GM12892 (cell line): Measurements from ENCODE around the gene ELF5.

ENCODE experiments used
- DNase-seq: peaks from one replicate; pipeline ENCODE4 v3.0.0; 2011; ENCODE audit not compliant: insufficient read length
- FAIRE-seq: peaks from 2 replicates; lab custom pipeline; 2011; peaks lifted over from hg19 to GRCh38; lab: Jason Lieb, UNC
- POLR2A ChIP-seq: IDR thresholded peaks from 2 replicates; pipeline ENCODE4 v1.6.1; 2011; ENCODE audit warnings: low read depth, low read length, control low read depth
- POLR2AphosphoS5 ChIP-seq: IDR thresholded peaks from 2 replicates; pipeline ENCODE4 v1.6.1; 2011; ENCODE audit warnings: low read depth, low read length, control low read depth
- TAF1 ChIP-seq: IDR thresholded peaks from 2 replicates; pipeline ENCODE4 v1.6.1; 2011; ENCODE audit warnings: low read depth, mild to moderate bottlenecking, control low read depth, low read length, borderline replicate concordance

The ELF5 gene

DNA sequence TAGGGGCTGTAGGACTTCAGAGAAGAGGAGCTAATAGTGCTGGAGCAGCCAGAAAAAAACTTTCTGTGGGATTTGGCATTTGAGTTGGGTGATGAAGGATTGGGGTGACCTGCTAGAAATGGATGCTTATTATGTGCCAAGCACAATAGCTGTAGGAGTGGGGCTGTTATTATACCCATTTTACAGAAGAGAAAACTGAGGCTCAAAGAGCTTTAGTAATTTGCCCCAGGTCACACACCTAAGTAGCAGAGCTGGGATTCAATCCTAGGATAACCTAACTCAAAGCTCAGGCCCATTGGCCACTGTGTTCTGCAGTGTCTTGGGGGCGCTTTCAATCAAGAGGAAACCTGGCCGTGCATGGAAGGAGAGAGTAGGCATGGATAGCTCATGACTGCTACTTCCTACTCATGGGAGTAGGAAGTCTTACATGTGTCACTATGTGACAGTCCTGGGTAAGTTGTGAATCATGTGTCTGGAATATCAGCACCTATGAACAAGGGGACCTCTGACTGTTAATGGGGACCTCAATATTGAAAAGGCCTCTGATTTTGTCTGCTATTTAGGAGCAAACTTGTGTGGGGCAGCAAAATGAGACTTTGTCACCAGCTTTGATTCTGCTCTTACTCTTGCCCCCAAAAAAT lies 6.1 kb upstream of the ELF5 start:
- DNase-seq (no peak), FAIRE-seq (no peak)
- no peak for TF ChIP-seq POLR2AphosphoS5
- no peak for TF ChIP-seq TAF1
- TF ChIP-seq POLR2A = no peak

GRCh38 chr11:34516247-34517040 lies 2.9 kb upstream of the ELF5 start:
- TF ChIP-seq POLR2A = no peak
- no peak for TF ChIP-seq POLR2AphosphoS5
- no peak for TF ChIP-seq TAF1
- DNase-seq (no peak), FAIRE-seq (no peak)

GRCh38 chr11:34514597-34514996 lies 1.0 kb upstream of the ELF5 start:
- FAIRE-seq (no peak), DNase-seq (no peak)
- TF ChIP-seq TAF1 (no peak), POLR2A (no peak), POLR2AphosphoS5 (no peak)

GRCh38 chr11:34512840-34513681 lies 533 bp downstream of the ELF5 start:
- FAIRE-seq = peak; percentile 96
- peak; percentile 53 for DNase-seq

DNA sequence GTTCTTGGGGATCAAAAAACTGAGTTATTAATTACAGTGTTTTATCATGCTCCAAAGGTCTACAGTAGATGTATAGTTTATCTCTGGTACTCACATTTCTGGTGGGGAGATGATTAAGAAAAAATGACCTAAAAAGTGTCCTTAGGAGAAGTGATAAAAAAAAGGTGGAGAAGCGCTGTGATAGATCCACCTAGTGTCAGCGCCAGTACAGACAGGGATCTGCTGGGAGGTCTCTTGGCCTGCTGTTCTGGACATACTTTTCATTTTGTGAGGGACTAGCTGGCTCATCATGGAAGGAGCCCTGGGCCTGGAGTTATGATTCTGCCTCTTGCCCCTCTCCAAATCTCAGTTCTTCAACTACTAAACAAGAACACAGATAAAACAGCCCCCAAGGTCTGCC lies 2.9 kb downstream of the ELF5 start:
- DNase-seq (no peak), FAIRE-seq (no peak)
- TF ChIP-seq POLR2A (no peak), TAF1 (no peak), POLR2AphosphoS5 (no peak)

More at GRCh38 chr11:34512840-34513681, 533 bp downstream of the ELF5 start:
- TF ChIP-seq TAF1 = no peak
- no peak for TF ChIP-seq POLR2A

DNA sequence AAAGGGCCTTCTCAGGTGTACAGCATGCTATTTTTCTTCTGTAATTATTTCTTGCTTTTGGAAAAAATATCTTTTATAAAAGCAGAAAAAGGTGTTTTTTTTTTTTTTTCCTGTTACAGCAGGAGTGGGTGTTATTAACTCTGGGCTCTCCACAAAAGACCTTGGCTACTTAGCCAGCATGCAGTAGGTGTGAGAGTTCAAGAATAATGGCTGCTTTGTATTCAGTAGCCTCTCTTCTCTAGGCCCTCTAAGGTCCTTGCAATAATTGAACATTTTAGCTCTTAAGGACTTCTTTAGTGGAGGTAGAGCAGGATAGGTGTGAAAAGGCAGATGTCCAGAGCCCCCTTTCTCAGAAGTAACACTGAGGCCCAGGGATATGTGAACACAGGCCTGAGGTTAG lies 3.4 kb downstream of the ELF5 start:
- FAIRE-seq (no peak), DNase-seq (no peak)
- TF ChIP-seq TAF1 (no peak), POLR2AphosphoS5 (no peak), POLR2A (no peak)

DNA sequence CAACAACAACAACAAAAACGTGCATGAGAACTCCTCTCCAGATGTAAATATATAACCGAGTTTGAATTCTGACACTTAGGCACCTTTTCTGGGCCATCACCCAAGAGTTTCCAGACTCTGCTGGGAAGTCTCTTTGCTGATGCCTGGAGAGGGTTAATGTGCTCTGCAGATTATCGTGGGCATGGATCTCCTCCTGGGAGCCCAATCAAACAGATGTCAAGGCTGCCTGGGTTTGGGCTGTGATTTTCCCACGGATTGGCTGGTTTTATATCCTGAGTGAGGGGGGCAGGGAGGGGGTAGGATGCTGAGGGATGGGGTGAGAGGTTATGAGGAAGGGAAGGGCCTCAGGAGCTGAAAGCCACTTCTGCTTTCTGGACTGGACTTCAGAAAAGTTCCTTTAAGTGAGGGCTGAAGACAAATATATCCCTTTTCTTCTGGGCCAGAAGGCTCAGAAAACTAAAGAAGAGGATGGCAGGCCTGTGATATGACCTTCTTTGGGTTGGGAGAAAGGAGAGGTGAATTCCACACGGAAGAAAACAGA lies 4.2 kb downstream of the ELF5 start:
- no peak for DNase-seq
- FAIRE-seq = no peak
- TF ChIP-seq POLR2A = no peak

- FAIRE-seq = no peak
- TF ChIP-seq TAF1 (no peak), POLR2A (no peak), POLR2AphosphoS5 (no peak)
- DNase-seq = no peak
Observed at GRCh38 chr11:34508524-34508923, 5.1 kb downstream of the ELF5 start.

- DNase-seq (no peak), FAIRE-seq (no peak)
- no peak for TF ChIP-seq POLR2A
- no peak for TF ChIP-seq POLR2AphosphoS5
- TF ChIP-seq TAF1 = no peak
Observed at GRCh38 chr11:34507610-34508009, 6.0 kb downstream of the ELF5 start.

DNA sequence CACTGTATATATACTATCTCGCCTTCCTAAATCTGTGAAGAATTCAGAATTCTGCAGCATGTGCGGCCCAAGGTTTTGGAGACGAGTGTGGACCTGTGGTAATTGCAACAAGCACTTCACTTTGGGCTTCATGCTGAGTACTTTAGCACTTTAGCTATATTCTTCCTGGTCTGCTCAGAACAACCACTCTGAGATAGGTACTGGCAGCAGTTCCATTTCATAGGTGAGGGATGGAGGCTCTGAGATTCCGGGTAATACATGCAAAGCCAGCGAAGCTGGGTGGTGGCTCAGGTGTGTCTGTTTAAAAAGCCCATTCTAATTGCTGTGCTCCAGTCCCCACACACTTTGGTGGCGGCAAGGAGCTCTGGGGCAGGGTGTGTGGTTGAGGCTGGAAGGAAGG lies 6.4 kb downstream of the ELF5 start:
- no peak for FAIRE-seq
- TF ChIP-seq POLR2AphosphoS5 (no peak), POLR2A (no peak), TAF1 (no peak)
- no peak for DNase-seq

GRCh38 chr11:34505874-34506273 lies 7.7 kb downstream of the ELF5 start:
- FAIRE-seq = no peak
- no peak for DNase-seq
- TF ChIP-seq TAF1 (no peak), POLR2A (no peak), POLR2AphosphoS5 (no peak)

DNA sequence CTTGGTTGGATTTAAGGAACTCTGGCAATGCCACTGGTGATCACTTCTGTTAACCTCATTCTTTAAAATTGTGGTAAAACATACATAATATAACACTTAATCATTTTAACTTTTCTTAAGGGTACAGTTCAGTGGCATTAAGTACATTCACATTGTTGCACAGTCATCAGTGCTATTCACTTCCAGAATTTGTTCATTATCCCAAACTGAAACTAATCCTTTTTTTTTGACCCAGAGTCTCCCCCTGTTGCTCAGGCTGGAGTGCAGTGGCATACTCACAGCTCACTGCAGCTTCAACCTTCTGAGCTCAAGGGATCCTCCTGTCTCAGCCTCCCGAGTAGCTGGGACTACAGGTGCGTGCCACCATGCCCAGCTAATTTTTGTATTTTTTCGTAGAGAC lies 10.6 kb downstream of the ELF5 start:
- DNase-seq (no peak), FAIRE-seq (no peak)
- TF ChIP-seq TAF1 = no peak
- no peak for TF ChIP-seq POLR2A
- no peak for TF ChIP-seq POLR2AphosphoS5

DNA sequence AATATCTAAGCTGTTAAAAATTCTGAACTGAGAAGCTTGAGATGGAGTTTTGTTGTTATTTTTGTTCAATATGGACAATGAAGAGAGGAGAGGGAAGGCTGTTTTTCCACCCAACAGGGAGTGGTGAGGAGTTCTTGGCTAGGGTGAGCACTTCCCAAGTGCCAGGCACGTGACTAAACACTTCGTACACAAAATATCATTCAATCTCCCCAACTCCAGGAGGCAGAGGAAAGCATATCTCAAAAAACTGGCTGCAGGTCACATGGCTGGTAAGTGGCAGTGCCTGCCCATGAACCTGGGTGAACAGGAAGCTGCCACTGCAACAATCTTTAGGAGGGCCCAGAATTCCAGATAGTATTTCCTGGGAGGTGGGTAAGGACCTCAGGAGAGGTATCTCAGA lies 11.6 kb downstream of the ELF5 start:
- DNase-seq (no peak), FAIRE-seq (no peak)
- no peak for TF ChIP-seq POLR2AphosphoS5
- no peak for TF ChIP-seq TAF1
- no peak for TF ChIP-seq POLR2A
